K562 (cell line): Measurements from ENCODE around the gene DCLK1. TPM values are rescaled to one million over a fixed set of nuclear protein-coding genes. Genes with fewer than 3 reads are reported as not detected.

Source experiments
- ATAC-seq: fragments of 200-7000 bp; cut with Tn5 transposase; 3 replicates; pipeline ENCODE4 v1.9.1; 2020; ENCODE audit warnings: moderate library complexity
- BruUV-seq: library from RNA; stranded (reverse); fragments of 400-500 nt; replicated peaks from 2 replicates; lab custom pipeline; 2021; lab: Mats Ljungman, UMichigan
- CTCF ChIA-PET: fragments of 300-600 bp; formaldehyde crosslinking; extraction: SDS; loops from one replicate; lab custom pipeline; 2021; ENCODE audit warnings: low intra/inter-chr PET ratio; lab: Yijun Ruan, JAX
- POLR2A ChIA-PET: fragments of 300-600, 350-650 bp; sonication (Branson Sonifier 250); formaldehyde crosslinking; extraction: SDS; loops from one replicate; lab custom pipeline; 2021; ENCODE audit warnings: antibody characterized with exemption, inconsistent platforms; lab: Yijun Ruan, JAX
- DNase-seq, 4 experiments: peaks; one replicate each; pipeline versions ENCODE4 v3.0.0 to v3.0.0-alpha.2; 2011 to 2018; ENCODE audit warnings: low spot score in 3 of 4, mixed read lengths in 3 of 4; ENCODE audit errors: extremely low read depth in 1 of 4
- FAIRE-seq: peaks from 2 replicates; lab custom pipeline; 2011; peaks lifted over from hg19 to GRCh38; lab: Jason Lieb, UNC
- H2AFZ ChIP-seq: 2 replicates; pipeline ENCODE4 v1.6.0; 2011; ENCODE audit warnings: low read depth, low read length, control low read depth, inconsistent platforms
- H3K27ac ChIP-seq: fragments of 200-600 bp; 3 replicates; pipeline ENCODE4 v1.8.0; 2011; ENCODE audit warnings: low read depth, mild to moderate bottlenecking, control low read depth, inconsistent platforms, low read length, moderate library complexity, mixed read lengths; ENCODE audit errors: extremely low read depth
- H3K27me3 ChIP-seq, 2 experiments: fragments of 300-600 bp in 1 of 2; 2 replicates in 1 of 2; 3 replicates in 1 of 2; pipeline versions ENCODE4 v1.6.0 to v1.8.0; 2011; ENCODE audit warnings: inconsistent platforms in 2 of 2, low read length in 2 of 2, mild to moderate bottlenecking in 1 of 2, mixed read lengths in 1 of 2, moderate library complexity in 1 of 2; ENCODE audit not compliant: control insufficient read depth in 2 of 2, insufficient read depth in 2 of 2
- H3K36me3 ChIP-seq: fragments of 300-600 bp; 3 replicates; pipeline ENCODE4 v1.8.0; 2011; ENCODE audit warnings: mild to moderate bottlenecking, low read length, inconsistent platforms; ENCODE audit not compliant: control insufficient read depth, insufficient read depth
- H3K4me1 ChIP-seq, 2 experiments: fragments of 200-600 bp in 1 of 2; replicated peaks in 1 of 2; 2 replicates in 1 of 2; 3 replicates in 1 of 2; pipeline versions ENCODE4 v1.5.1 to v1.8.0; 2011; ENCODE audit warnings: inconsistent platforms in 2 of 2, low read length in 2 of 2, mild to moderate bottlenecking in 1 of 2, mixed read lengths in 1 of 2, moderate library complexity in 1 of 2; ENCODE audit not compliant: control insufficient read depth in 2 of 2, insufficient read depth in 2 of 2
- H3K4me2 ChIP-seq: 2 replicates; pipeline ENCODE4 v1.6.1; 2011; ENCODE audit warnings: low read length, control low read depth, inconsistent platforms, mixed read lengths; ENCODE audit not compliant: insufficient read depth
- H3K4me3 ChIP-seq: fragments of 200-600 bp; sonication (generic), shearing (Covaris generic); 2 replicates; pipeline ENCODE4 v1.5.1; 2016; ENCODE audit warnings: control low read depth, inconsistent platforms
- H3K79me2 ChIP-seq: fragments of 200-600 bp; 3 replicates; pipeline ENCODE4 v1.8.0; 2011; ENCODE audit warnings: low read length, inconsistent platforms; ENCODE audit not compliant: control insufficient read depth, insufficient read depth
- H3K9ac ChIP-seq, 2 experiments: 2 replicates each; pipeline versions ENCODE4 v1.6.0 to v1.6.1; 2011; ENCODE audit warnings: low read depth in 2 of 2, low read length in 2 of 2, control low read depth in 1 of 2, inconsistent platforms in 1 of 2, mild to moderate bottlenecking in 1 of 2, mixed read lengths in 1 of 2; ENCODE audit not compliant: insufficient read depth in 1 of 2
- H3K9me1 ChIP-seq: one replicate; pipeline ENCODE4 v1.6.0; 2011; ENCODE audit warnings: inconsistent platforms, mild to moderate bottlenecking, low read length, moderate library complexity; ENCODE audit not compliant: control insufficient read depth, insufficient read depth
- H3K9me3 ChIP-seq: replicated peaks from 2 replicates; pipeline ENCODE4 v1.5.1; 2011; ENCODE audit warnings: low read depth, low read length, inconsistent platforms; ENCODE audit not compliant: control insufficient read depth, insufficient read depth
- H4K20me1 ChIP-seq: replicated peaks from 2 replicates; pipeline ENCODE4 v1.6.1; 2011; ENCODE audit warnings: low read length, inconsistent platforms, mixed read lengths; ENCODE audit not compliant: control insufficient read depth, insufficient read depth
- ATF2 ChIP-seq: sonication (generic); formaldehyde crosslinking; IDR thresholded peaks from 2 replicates; pipeline ENCODE4 v1.8.1; 2022; ENCODE audit warnings: missing genetic modification reagents
- ATF6 ChIP-seq: sonication (generic); formaldehyde crosslinking; IDR thresholded peaks from 2 replicates; pipeline ENCODE4 v1.4.0; 2020; ENCODE audit warnings: mild to moderate bottlenecking, missing genetic modification reagents
- CAMTA2 ChIP-seq: fragments of 250-450 bp; sonication (Bioruptor Pico); conservative IDR thresholded peaks from 2 replicates; pipeline ENCODE4 v1.5.1; 2022
- CHD4 ChIP-seq: fragments of 200-600 bp; sonication (generic); IDR thresholded peaks from 3 replicates; pipeline ENCODE4 v1.6.1; 2012; ENCODE audit warnings: low read depth, mild to moderate bottlenecking, mixed read lengths, low read length, inconsistent platforms; ENCODE audit not compliant: insufficient read depth, insufficient replicate concordance, poor library complexity, severe bottlenecking
- E2F3 ChIP-seq: fragments of 250-450 bp; sonication (Bioruptor Pico); IDR thresholded peaks from 2 replicates; pipeline ENCODE4 v1.4.0; 2020; ENCODE audit warnings: mild to moderate bottlenecking
- HNRNPL ChIP-seq: fragments of 200-400 bp; formaldehyde crosslinking; IDR thresholded peaks from 2 replicates; pipeline ENCODE4 v1.6.1; 2017; ENCODE audit warnings: low read depth, mild to moderate bottlenecking, low read length
- KDM2B ChIP-seq: fragments of 250-450 bp; sonication (Bioruptor Pico); IDR thresholded peaks from 2 replicates; pipeline ENCODE4 v1.8.0; 2021; ENCODE audit warnings: mild to moderate bottlenecking, moderate library complexity
- NONO ChIP-seq, 2 experiments: fragments of 200-400 bp in 1 of 2; fragments of 450-650 bp in 1 of 2; formaldehyde crosslinking in 1 of 2; IDR thresholded peaks; 2 replicates each; pipeline ENCODE4 v1.6.1; 2017; ENCODE audit warnings: low read depth in 2 of 2, mild to moderate bottlenecking in 2 of 2, moderate library complexity in 2 of 2, low read length in 1 of 2
- SRF ChIP-seq, 2 experiments: fragments of 250-450, 450-650 bp in 1 of 2; sonication (Bioruptor Pico) in 1 of 2; sonication (generic) in 1 of 2; formaldehyde crosslinking; IDR thresholded peaks; 2 replicates each; pipeline versions ENCODE4 v1.5.0 to v1.5.1; 2020 to 2022; ENCODE audit warnings: mild to moderate bottlenecking in 1 of 2, missing genetic modification reagents in 1 of 2
- TGIF2 ChIP-seq: sonication (generic); formaldehyde crosslinking; IDR thresholded peaks from 2 replicates; pipeline ENCODE4 v1.8.1; 2022; ENCODE audit warnings: mild to moderate bottlenecking, missing genetic modification reagents, moderate library complexity
- ZHX1 ChIP-seq: fragments of 150-350 bp; conservative IDR thresholded peaks from 2 replicates; pipeline ENCODE4 v1.6.1; 2014; ENCODE audit warnings: low read length
- ZNF589 ChIP-seq: fragments of 200-800 bp; sonication (Bioruptor generic); IDR thresholded peaks from 2 replicates; pipeline ENCODE4 v1.6.1; 2016; ENCODE audit warnings: low read depth, missing genetic modification characterization, missing compliant biosample characterization
- WGBS: fragments of 100-300 bp; shearing (Covaris generic); methylation state at CpG from one replicate; pipeline ENCODE4 v1.1.6; 2016; ENCODE audit warnings: low coverage, mixed read lengths; ENCODE audit not compliant: insufficient coverage; ENCODE audit errors: missing lambda C conversion rate; 5-methylcytosine and 5-hydroxymethylcytosine counted together
- in situ Hi-C: fragments of 300-500 bp; cut with MboI; formaldehyde crosslinking; loops from 4 replicates; pipeline ENCODE4 v1.15.0; 2018; ENCODE audit warnings: inconsistent platforms, mixed read lengths
- intact Hi-C: fragments of 100-400 bp; cut with micrococcal nuclease; formaldehyde crosslinking; loops from 2 replicates; pipeline ENCODE4 v1.14.2; 2022
- polyA plus RNA-seq, 8 experiments: library from polyadenylated mRNA; depleted of rRNA in 4 of 8; stranded (reverse) in 5 of 8; unstranded in 3 of 8; fragments of >200 nt; fragmentation: Nextera tagmentation in 2 of 8; fragmentation: Illumina TruSeq in 1 of 8; extraction: Ambion mirVana in 2 of 8; extraction: Trizol in 1 of 8; gene quantifications; 2 replicates each; pipeline versions ENCODE4 v1.2.1 to v1.2.3, GENCODE V29; 2011 to 2014; ENCODE audit warnings: inconsistent platforms in 1 of 8, missing spikeins in 1 of 8
- total RNA-seq, 7 experiments: library from RNA; depleted of rRNA in 6 of 7; stranded (reverse); fragments of >200 nt in 6 of 7; fragmentation: Illumina TruSeq in 2 of 7; extraction: Trizol in 2 of 7; gene quantifications; 2 replicates each; pipeline versions ENCODE4 v1.2.1 to v1.2.3, GENCODE V29; 2011 to 2021; ENCODE audit warnings: low replicate concordance in 1 of 7
- TF ChIP-seq, protein P1 (sequence below): fragments of 450-650 bp; IDR thresholded peaks from 2 replicates; pipeline ENCODE4 v1.6.1; 2016; ENCODE audit warnings: low read depth, mild to moderate bottlenecking, moderate library complexity

The DCLK1 gene
- total and polyA plus RNA-seq, 9 of the 15 experiments (the other 6 are each of a cell fraction or from before 2014, with no cell fraction given): 0.07 TPM; not detected in 8

DNA sequence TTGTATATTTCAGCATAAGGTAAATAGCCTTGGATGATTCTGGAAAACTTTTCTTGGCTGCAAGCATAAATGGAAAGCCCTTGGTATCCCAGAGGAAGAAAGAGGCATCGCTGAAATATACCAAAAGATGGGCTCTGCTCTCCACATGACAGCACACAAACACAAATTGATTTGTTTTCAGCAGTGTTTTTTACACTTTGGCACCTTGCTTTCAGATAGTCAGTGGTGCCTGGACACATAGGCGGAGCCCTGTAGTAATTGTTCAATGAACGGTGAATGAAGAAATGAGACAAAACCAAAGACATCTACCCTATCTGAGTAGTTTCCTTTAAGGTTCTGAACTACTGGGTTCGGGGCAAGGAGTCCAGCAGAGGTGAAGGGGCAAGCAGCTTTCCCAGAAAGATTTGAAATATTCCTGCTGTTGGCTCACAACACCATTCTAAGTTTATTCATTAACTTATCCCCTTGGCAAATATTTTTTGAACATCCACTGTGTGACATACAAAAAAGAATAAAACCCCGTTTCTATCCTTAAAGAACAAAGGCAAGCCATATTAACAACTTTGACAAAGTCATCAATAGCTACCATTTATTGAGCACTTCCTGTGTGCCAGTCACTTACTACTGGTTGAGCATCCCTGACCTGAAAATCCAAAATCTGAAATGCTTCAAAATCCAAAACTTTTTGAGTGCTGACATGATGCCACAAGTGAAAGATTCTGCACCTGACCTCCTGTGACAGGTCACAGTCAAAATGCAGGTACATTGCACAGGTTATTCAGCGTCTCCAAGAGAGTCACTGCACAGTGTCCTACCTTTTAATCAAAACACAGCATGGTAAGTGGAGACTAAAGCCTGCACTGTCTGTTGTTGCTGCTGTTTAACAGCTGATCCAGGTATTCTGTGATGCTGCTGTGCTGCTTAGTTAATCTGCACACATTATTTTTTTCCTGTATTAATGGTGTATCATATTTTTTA, 238.1 kb downstream of the DCLK1 start:
- H3K27ac ChIP-seq: no peak overlapping the region
- H3K4me3 ChIP-seq: no peak overlapping the region
- no peak overlapping the region for H3K4me2 ChIP-seq
- FAIRE-seq (no peak), DNase-seq (no peak), ATAC-seq (no peak)
- no peaks in the 10 kb centered on the region for H3K36me3 ChIP-seq
- in situ Hi-C loops: no loop called here
- CTCF ChIA-PET: no interaction called here
- no peaks in the 10 kb centered on the region for H4K20me1 ChIP-seq
- no TSS peak for BruUV-seq
- intact Hi-C loops: no loop called here
- 0% methylated on average over 5 of the region's 6 CpGs for WGBS
- no peaks in the 10 kb centered on the region for H3K4me1 ChIP-seq
- no peak overlapping the region for H2AFZ ChIP-seq
- H3K9ac ChIP-seq: no peak overlapping the region
- H3K27me3 ChIP-seq: no peaks in the 10 kb centered on the region
- POLR2A ChIA-PET: no interaction called here
- H3K9me1 ChIP-seq: no peaks in the 10 kb centered on the region
- no peaks in the 10 kb centered on the region for H3K79me2 ChIP-seq
- H3K9me3 ChIP-seq: no peaks in the 10 kb centered on the region
- TF ChIP-seq KDM2B (CRISPR knock-in tag) (no peak), CAMTA2 (no peak), ZHX1 (no peak), SRF (CRISPR knock-in tag; IDR thresholded peaks at IDR 0.05) (no peak), HNRNPL (no peak), TGIF2 (CRISPR knock-in tag) (no peak), ATF6 (no peak), ZNF589 (no peak), E2F3 (CRISPR knock-in tag) (no peak), CHD4 (no peak), NONO (IDR thresholded peaks at IDR 0.05; ENCODE audit: low read depth in 2 of 2, low read length in 1 of 2) (no peak), ATF2 (no peak)
- TF ChIP-seq, protein P1, sequence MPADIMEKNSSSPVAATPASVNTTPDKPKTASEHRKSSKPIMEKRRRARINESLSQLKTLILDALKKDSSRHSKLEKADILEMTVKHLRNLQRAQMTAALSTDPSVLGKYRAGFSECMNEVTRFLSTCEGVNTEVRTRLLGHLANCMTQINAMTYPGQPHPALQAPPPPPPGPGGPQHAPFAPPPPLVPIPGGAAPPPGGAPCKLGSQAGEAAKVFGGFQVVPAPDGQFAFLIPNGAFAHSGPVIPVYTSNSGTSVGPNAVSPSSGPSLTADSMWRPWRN: no peak
